Measurements from ENCODE around the gene ITGA3.

- no peak for TF ChIP-seq MAX (IDR thresholded peaks at IDR 0.05)
- TF ChIP-seq ZBTB7A (IDR thresholded peaks at IDR 0.05; ENCODE audit: low read depth) = no peak
- TF ChIP-seq YY1 (IDR thresholded peaks at IDR 0.05; ENCODE audit: low read depth) = no peak
- no peak for TF ChIP-seq TEAD4 (IDR thresholded peaks at IDR 0.05)
- TF ChIP-seq REST (IDR thresholded peaks at IDR 0.05; ENCODE audit: low read depth) = no peak
- TF ChIP-seq RAD21 (IDR thresholded peaks at IDR 0.05; ENCODE audit: low read depth) = no peak
- TF ChIP-seq EGR1 (IDR thresholded peaks at IDR 0.05) = no peak
- TF ChIP-seq FOXM1 (IDR thresholded peaks at IDR 0.05; ENCODE audit: borderline replicate concordance, low read depth) = no peak
- TF ChIP-seq EP300 (IDR thresholded peaks at IDR 0.05; ENCODE audit: borderline replicate concordance) = no peak
- no peak for TF ChIP-seq TAF1 (IDR thresholded peaks at IDR 0.05; ENCODE audit: low read depth)
- no peak for TF ChIP-seq TCF12 (IDR thresholded peaks at IDR 0.05; ENCODE audit: low read depth)
- TF ChIP-seq USF1 (IDR thresholded peaks at IDR 0.05) = no peak
- TF ChIP-seq CREB1 (IDR thresholded peaks at IDR 0.05; ENCODE audit: low read depth) = no peak
These were observed 9.2 kb upstream of the ITGA3 start for GRCh38 chr17:50046667-50047066.
